H1 (cell line): Measurements from ENCODE around the gene CEP104. TPM values are rescaled to one million over a fixed set of nuclear protein-coding genes. Genes with fewer than 3 reads are reported as not detected.

Source experiments
- ASH2L ChIP-seq: fragments of 200-600, 300-600 bp; sonication (generic); IDR thresholded peaks from one replicate; pipeline ENCODE4 v1.7.1; 2017; ENCODE audit warnings: low read length
- CEBPB ChIP-seq: IDR thresholded peaks from 2 replicates; pipeline ENCODE4 v1.6.1; 2012; ENCODE audit warnings: low read depth, low read length
- CHD7 ChIP-seq: fragments of 300-600 bp; sonication (generic); IDR thresholded peaks from 2 replicates; pipeline ENCODE4 v1.7.1; 2012; ENCODE audit warnings: low read length, moderate library complexity, mild to moderate bottlenecking, inconsistent platforms; ENCODE audit not compliant: insufficient replicate concordance
- HDAC6 ChIP-seq: IDR thresholded peaks from one replicate; pipeline ENCODE4 v1.7.1; 2012; ENCODE audit warnings: low read depth, mild to moderate bottlenecking, inconsistent platforms, low read length, moderate library complexity
- RAD21 ChIP-seq, 2 experiments: IDR thresholded peaks in 1 of 2; conservative IDR thresholded peaks in 1 of 2; 2 replicates each; pipeline ENCODE4 v1.6.1; 2011; ENCODE audit warnings: low read depth in 2 of 2, low read length in 2 of 2, improper control_type of control experiment in 1 of 2, inconsistent platforms in 1 of 2, mild to moderate bottlenecking in 1 of 2, moderate library complexity in 1 of 2
- RBBP5 ChIP-seq: IDR thresholded peaks from 2 replicates; pipeline ENCODE4 v1.7.1; 2012; ENCODE audit warnings: low read depth, mild to moderate bottlenecking, inconsistent platforms, low read length, moderate library complexity, borderline replicate concordance
- SUZ12 ChIP-seq: fragments of 200-600 bp; sonication (generic); IDR thresholded peaks from 2 replicates; pipeline ENCODE4 v1.6.1; 2012; ENCODE audit warnings: mild to moderate bottlenecking, inconsistent platforms, low read length, moderate library complexity, mixed read lengths
- TAF7 ChIP-seq: optimal IDR thresholded peaks from 2 replicates; pipeline ENCODE3; 2011; ENCODE audit warnings: low read depth, mild to moderate bottlenecking, inconsistent platforms, low read length, moderate library complexity, borderline replicate concordance
- USF2 ChIP-seq: IDR thresholded peaks from 2 replicates; pipeline ENCODE4 v1.6.1; 2011; ENCODE audit warnings: low read length, improper control_type of control experiment
- polyA plus RNA-seq, 7 experiments: library from polyadenylated mRNA; depleted of rRNA in 3 of 7; stranded (reverse) in 5 of 7; unstranded in 2 of 7; fragments of >200 nt in 5 of 7; fragments of 200-250 nt in 2 of 7; gene quantifications; 1 replicate in 5 of 7; 2 replicates in 1 of 7; 4 replicates in 1 of 7; pipeline versions ENCODE4 v1.2.1 to v1.2.3, GENCODE V29; 2011 to 2013; ENCODE audit warnings: missing spikeins in 2 of 7, mixed read lengths in 2 of 7
- total RNA-seq: library from RNA; stranded (reverse); fragmentation: NEBNext Ultra II Directional; extraction: Animal tissue kit (Norgen Biotek cat#: 25700); gene quantifications from 2 replicates; pipeline ENCODE4 v1.2.1, GENCODE V29; 2021

CEP104 gene
- total and polyA plus RNA-seq, 2 of the 8 experiments (the other 6 are each of a cell fraction or from before 2014, with no cell fraction given): 8.0 to 43.9 TPM

GRCh38 chr1:3770047-3770765 lies 86.8 kb downstream of the CEP104 start (continued):
- no peak for TF ChIP-seq CHD7
- no peak for TF ChIP-seq ASH2L
- no peak for TF ChIP-seq RBBP5
- no peak for TF ChIP-seq USF2
- TF ChIP-seq RAD21 (IDR thresholded peaks at IDR 0.05 in 1 of 2, conservative IDR thresholded peaks at IDR 0.05 in 1 of 2; ENCODE audit: low read depth in 2 of 2, low read length in 2 of 2): no peak
- no peak for TF ChIP-seq TAF7
- no peak for TF ChIP-seq HDAC6
- TF ChIP-seq SUZ12: no peak
- no peak for TF ChIP-seq CEBPB
